AG04449 (cell line): Measurements from ENCODE around the gene TNS1.
A peak's percentile ranks its signal among the peaks of the same experiment; 100 is the strongest.

Experiments used
- CTCF ChIA-PET: fragments of 350-600 bp; formaldehyde crosslinking; extraction: SDS; loops from one replicate; lab custom pipeline; 2021; ENCODE audit warnings: antibody characterized with exemption; lab: Yijun Ruan, JAX
- POLR2A ChIA-PET: fragments of 400-600, 350-600 bp; formaldehyde crosslinking; extraction: SDS; loops from one replicate; lab custom pipeline; 2020; ENCODE audit warnings: antibody characterized with exemption, inconsistent platforms; lab: Yijun Ruan, JAX
- DNase-seq: peaks from one replicate; pipeline ENCODE4 v3.0.0-alpha.2; 2010; ENCODE audit warnings: low read depth, low spot score
- H3K4me3 ChIP-seq: 2 replicates; pipeline ENCODE4 v1.5.1; 2011; ENCODE audit warnings: low read depth, mild to moderate bottlenecking, control low read depth, low read length
- CTCF ChIP-seq: IDR thresholded peaks from one replicate; pipeline ENCODE4 v1.5.1; 2011; ENCODE audit warnings: mild to moderate bottlenecking, moderate library complexity, low read length, control low read depth, inconsistent platforms; ENCODE audit not compliant: insufficient read depth; ENCODE audit errors: missing control alignments

TNS1 gene

GRCh38 chr2:217835931-217836891 lies 166.6 kb downstream of the TNS1 start:
- no peak for TF ChIP-seq CTCF
- H3K4me3 ChIP-seq, result no peak overlapping the region
- ChIA-PET POLR2A (interaction anchor here (0.6 to 1.2 kb wide), 5 partner anchors 10 to 33 kb away, joined by 3 read pairs; no protein-coding TSS in a partner anchor), CTCF (interaction anchor here (1.0 to 3.3 kb wide), 8 partner anchors 8 to 199 kb away, joined by 3 to 12 read pairs (median 4); no protein-coding TSS in a partner anchor)
- peak; percentile 60 for DNase-seq

DNA sequence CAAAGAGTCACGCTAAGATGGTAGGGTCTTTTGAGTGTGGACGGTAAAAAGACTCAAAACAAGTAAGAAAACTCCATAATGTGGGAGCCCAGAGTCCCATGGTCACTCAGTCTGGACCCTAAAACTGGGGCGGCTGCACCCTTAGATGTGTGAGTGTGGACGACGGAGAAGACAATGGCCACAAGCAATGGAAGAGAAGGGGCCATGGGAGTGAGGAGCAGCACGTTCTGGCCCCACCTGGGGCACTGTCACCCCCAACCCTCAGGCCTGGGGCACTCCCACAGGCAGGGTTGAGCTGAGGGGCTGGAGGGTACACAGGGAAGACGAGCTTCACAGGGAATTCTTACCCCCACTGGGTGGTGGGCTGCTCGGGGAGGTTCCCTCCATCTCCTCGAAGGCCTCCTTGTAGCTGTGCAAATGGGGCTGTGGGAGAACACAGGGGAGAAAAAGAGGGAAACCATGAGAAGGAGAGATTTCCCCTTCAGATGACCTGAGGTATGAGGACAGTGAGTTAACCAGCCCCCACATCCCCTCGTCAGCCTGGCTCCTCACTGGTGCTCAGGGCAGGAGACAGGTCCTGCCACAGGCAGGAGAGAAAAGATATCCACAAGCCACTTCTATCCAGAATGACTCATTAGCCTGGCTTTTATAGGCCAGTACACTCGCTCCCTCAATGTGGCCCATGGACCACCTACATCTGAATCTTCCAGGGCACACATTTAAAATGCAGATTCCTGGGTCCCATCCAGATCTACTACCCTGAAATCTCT lies 167.9 kb downstream of the TNS1 start:
- no peak overlapping the region for H3K4me3 ChIP-seq
- ChIA-PET POLR2A (interaction anchor here (1.1 kb wide), 1 partner anchor 11 kb away, joined by 3 read pairs; no protein-coding TSS in a partner anchor), CTCF (interaction anchor here (0.8 to 3.3 kb wide), 8 partner anchors 9 to 154 kb away, joined by 3 to 12 read pairs (median 4); no protein-coding TSS in a partner anchor)
- no peak for DNase-seq
- TF ChIP-seq CTCF, result no peak

DNA sequence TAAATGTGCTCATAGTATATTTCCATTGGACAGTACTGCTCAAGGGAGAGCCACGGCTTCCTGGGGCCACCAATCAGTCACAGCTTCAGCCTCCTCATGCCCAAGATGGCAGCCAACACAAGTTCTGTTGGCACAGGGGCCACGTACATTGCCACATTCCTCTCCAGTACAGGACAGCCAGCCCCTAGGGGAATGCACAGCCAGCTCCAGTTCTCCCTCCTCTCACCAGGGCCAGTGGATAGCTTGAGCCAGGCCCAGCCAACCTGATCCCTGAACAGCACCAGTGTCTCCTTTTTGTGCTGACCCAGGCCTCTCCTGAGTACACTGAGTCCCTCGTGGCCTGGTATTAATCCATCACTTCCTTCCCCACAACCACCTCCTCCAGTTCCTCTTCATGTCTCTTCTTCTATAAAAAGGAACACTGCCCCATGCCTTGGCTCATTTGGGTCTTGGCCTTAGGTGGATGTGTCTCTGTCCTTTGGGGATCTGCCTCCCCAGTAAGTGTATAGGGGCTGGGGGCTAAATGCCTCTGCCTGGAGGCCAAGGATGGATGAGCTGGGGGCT lies 168.7 kb downstream of the TNS1 start:
- POLR2A ChIA-PET, result no interaction called here
- CTCF ChIA-PET, result interaction anchor here (1.0 to 2.7 kb wide), 5 partner anchors 10 to 155 kb away, joined by 3 to 12 read pairs (median 4); no protein-coding TSS in a partner anchor

GRCh38 chr2:217833439-217833838 lies 169.4 kb downstream of the TNS1 start:
- no peak for DNase-seq
- ChIA-PET CTCF (interaction anchor here (1.0 to 2.7 kb wide), 5 partner anchors 11 to 156 kb away, joined by 3 to 12 read pairs (median 4); no protein-coding TSS in a partner anchor), POLR2A (no interaction called here)
- no peak for TF ChIP-seq CTCF
- no peak overlapping the region for H3K4me3 ChIP-seq

More for the DNA sequence above, 168.7 kb downstream of the TNS1 start:
- H3K4me3 ChIP-seq, result no peak overlapping the region
- no peak for DNase-seq
- no peak for TF ChIP-seq CTCF

GRCh38 chr2:217832987-217833386 lies 169.8 kb downstream of the TNS1 start:
- ChIA-PET CTCF (interaction anchor here (1.0 to 1.1 kb wide), 2 partner anchors 11 to 12 kb away, joined by 3 read pairs; no protein-coding TSS in a partner anchor), POLR2A (no interaction called here)
- no peak overlapping the region for H3K4me3 ChIP-seq
- no peak for TF ChIP-seq CTCF
- DNase-seq, result no peak
